Neural progenitor cell (in vitro differentiated cells): ENCODE data around the gene BAG1. TPM values are rescaled to one million over a fixed set of nuclear protein-coding genes. Genes with fewer than 3 reads are reported as not detected.

ENCODE experiments used
- DNase-seq: peaks from one replicate; pipeline ENCODE4 v3.0.0-alpha.2; 2016; ENCODE audit warnings: low spot score
- H2AFZ ChIP-seq: fragments of 200-600 bp; sonication (generic); replicated peaks from 2 replicates; pipeline ENCODE4 v1.6.1; 2016; ENCODE audit warnings: antibody characterized with exemption
- H3F3A ChIP-seq: fragments of 200-600 bp; sonication (generic); 2 replicates; pipeline ENCODE4 v1.6.1; 2016; ENCODE audit warnings: antibody characterized with exemption, low read depth
- H3K27ac ChIP-seq: fragments of 200-600 bp; sonication (generic); 2 replicates; pipeline ENCODE4 v1.5.1; 2016; ENCODE audit warnings: mild to moderate bottlenecking
- H3K27me3 ChIP-seq: fragments of 200-600 bp; sonication (generic); 2 replicates; pipeline ENCODE4 v1.6.1; 2016; ENCODE audit warnings: mild to moderate bottlenecking, moderate library complexity
- H3K36me3 ChIP-seq: fragments of 200-600 bp; sonication (generic); 2 replicates; pipeline ENCODE4 v1.5.1; 2016
- H3K4me1 ChIP-seq: fragments of 200-600 bp; sonication (generic); 2 replicates; pipeline ENCODE4 v1.6.1; 2016; ENCODE audit warnings: mixed run types
- H3K4me2 ChIP-seq: fragments of 200-600 bp; sonication (generic); 2 replicates; pipeline ENCODE4 v1.6.1; 2016
- H3K4me3 ChIP-seq: fragments of 200-600 bp; sonication (generic); 2 replicates; pipeline ENCODE4 v1.5.1; 2016
- H3K79me2 ChIP-seq: fragments of 200-600 bp; sonication (generic); 2 replicates; pipeline ENCODE4 v1.6.1; 2016; ENCODE audit warnings: low read depth
- H3K9ac ChIP-seq: fragments of 200-600 bp; sonication (generic); 2 replicates; pipeline ENCODE4 v1.6.1; 2016
- H3K9me3 ChIP-seq: fragments of 200-600 bp; sonication (generic); 2 replicates; pipeline ENCODE4 v1.5.1; 2016; ENCODE audit warnings: low read depth
- H4K20me1 ChIP-seq: fragments of 200-600 bp; sonication (generic); 2 replicates; pipeline ENCODE4 v1.6.1; 2016; ENCODE audit warnings: low read depth
- H3K27ac Mint-ChIP-seq: 3 replicates; pipeline ENCODE4 v1.8.0; 2021; ENCODE audit warnings: mixed read lengths
- H3K27me3 Mint-ChIP-seq: 2 replicates; pipeline ENCODE4 v1.8.0; 2022; ENCODE audit warnings: low read depth, mild to moderate bottlenecking, inconsistent platforms, moderate library complexity, mixed read lengths; ENCODE audit not compliant: insufficient read depth
- H3K36me3 Mint-ChIP-seq: 3 replicates; pipeline ENCODE4 v1.8.0; 2021; ENCODE audit warnings: mixed read lengths
- H3K4me1 Mint-ChIP-seq: 3 replicates; pipeline ENCODE4 v1.8.0; 2021; ENCODE audit warnings: mixed read lengths
- H3K4me3 Mint-ChIP-seq: 3 replicates; pipeline ENCODE4 v1.8.0; 2021; ENCODE audit warnings: mild to moderate bottlenecking, moderate library complexity, mixed read lengths
- H3K9me3 Mint-ChIP-seq: 3 replicates; pipeline ENCODE4 v1.8.0; 2020; ENCODE audit warnings: mixed read lengths
- EZH2 ChIP-seq: fragments of 200-600 bp; sonication (generic); IDR thresholded peaks from 2 replicates; pipeline ENCODE4 v1.6.1; 2017; ENCODE audit warnings: antibody characterized with exemption, mild to moderate bottlenecking, moderate library complexity
- EZH2phosphoT487 ChIP-seq: fragments of 200-600 bp; sonication (generic); IDR thresholded peaks from 2 replicates; pipeline ENCODE4 v1.6.1; 2017; ENCODE audit warnings: antibody characterized with exemption
- total RNA-seq: library from RNA; depleted of rRNA; stranded (reverse); fragments of >200 nt; gene quantifications from 2 replicates; pipeline ENCODE4 v1.2.3, GENCODE V29; 2015; ENCODE audit warnings: low replicate concordance
- TF ChIP-seq, protein P1 (sequence below): fragments of 200-600 bp; sonication (generic); IDR thresholded peaks from 2 replicates; pipeline ENCODE4 v1.5.1; 2017; ENCODE audit warnings: antibody characterized with exemption, mild to moderate bottlenecking

The BAG1 gene
- total RNA-seq, 1 donor from 2014 or later, result 44.3 TPM

DNA sequence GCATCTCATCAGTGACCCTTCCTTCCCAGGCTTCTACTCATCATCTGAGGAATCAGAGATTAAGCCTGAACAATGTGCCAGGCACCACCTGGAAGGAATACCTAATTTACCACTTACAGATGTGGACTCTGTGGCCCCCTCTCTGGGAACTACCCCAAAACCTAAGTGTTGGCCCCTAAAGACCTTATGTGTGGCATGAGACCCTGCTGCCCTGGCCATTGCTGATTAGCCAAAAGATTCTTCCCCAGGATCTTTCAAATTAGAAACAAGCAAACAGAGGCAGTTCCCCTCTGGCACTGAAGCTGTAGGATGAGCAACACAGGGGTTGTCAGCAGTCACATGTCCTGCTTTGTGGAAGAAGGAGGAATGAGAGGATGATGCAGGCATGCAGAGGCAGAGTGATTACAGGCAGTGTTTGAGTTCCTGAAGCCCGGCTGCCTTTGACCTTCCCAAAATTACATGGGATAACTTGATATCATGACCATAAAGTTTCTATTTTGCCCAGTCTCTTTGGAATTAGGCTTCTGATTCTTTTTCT lies 14.0 kb downstream of the BAG1 start:
- TF ChIP-seq, protein P1, sequence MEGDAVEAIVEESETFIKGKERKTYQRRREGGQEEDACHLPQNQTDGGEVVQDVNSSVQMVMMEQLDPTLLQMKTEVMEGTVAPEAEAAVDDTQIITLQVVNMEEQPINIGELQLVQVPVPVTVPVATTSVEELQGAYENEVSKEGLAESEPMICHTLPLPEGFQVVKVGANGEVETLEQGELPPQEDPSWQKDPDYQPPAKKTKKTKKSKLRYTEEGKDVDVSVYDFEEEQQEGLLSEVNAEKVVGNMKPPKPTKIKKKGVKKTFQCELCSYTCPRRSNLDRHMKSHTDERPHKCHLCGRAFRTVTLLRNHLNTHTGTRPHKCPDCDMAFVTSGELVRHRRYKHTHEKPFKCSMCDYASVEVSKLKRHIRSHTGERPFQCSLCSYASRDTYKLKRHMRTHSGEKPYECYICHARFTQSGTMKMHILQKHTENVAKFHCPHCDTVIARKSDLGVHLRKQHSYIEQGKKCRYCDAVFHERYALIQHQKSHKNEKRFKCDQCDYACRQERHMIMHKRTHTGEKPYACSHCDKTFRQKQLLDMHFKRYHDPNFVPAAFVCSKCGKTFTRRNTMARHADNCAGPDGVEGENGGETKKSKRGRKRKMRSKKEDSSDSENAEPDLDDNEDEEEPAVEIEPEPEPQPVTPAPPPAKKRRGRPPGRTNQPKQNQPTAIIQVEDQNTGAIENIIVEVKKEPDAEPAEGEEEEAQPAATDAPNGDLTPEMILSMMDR, result no peak
- TF ChIP-seq EZH2phosphoT487 (no peak), EZH2 (no peak)
- no peak overlapping the region for H3K27ac Mint-ChIP-seq
- peaks cover 14% of the 10 kb centered on the region for H3K36me3 Mint-ChIP-seq
- Histone ChIP-seq H3K79me2 (no peaks in the 10 kb centered on the region), H3K4me3 (no peak overlapping the region), H3F3A (no peaks in the 10 kb centered on the region), H3K27me3 (no peaks in the 10 kb centered on the region), H3K9me3 (no peaks in the 10 kb centered on the region), H3K9ac (no peak overlapping the region), H3K27ac (no peak overlapping the region), H2AFZ (no peak overlapping the region), H4K20me1 (no peaks in the 10 kb centered on the region), H3K4me1 (no peaks in the 10 kb centered on the region), H3K36me3 (no peaks in the 10 kb centered on the region), H3K4me2 (no peak overlapping the region)
- no peaks in the 10 kb centered on the region for H3K9me3 Mint-ChIP-seq
- no peaks in the 10 kb centered on the region for H3K4me1 Mint-ChIP-seq
- no peak overlapping the region for H3K4me3 Mint-ChIP-seq
- DNase-seq, result no peak
- no peaks in the 10 kb centered on the region for H3K27me3 Mint-ChIP-seq

DNA sequence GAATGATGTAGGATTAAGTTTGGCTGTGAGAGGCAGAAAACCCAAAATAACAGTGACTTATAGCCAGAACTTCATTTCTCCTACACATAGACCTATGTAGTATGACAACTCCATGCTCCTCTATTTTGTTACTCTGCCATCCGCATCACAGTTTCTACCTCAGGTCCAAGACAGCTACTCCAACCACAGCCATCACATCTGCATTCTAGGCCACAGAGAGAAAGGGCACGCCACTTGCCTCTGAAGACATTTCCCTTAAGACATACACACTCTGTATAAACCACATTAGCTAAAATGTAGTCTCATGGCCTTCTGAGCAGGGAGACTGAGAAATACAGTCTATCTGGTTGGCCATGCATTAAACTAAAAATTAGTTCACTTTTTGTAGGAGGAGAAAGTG lies 14.5 kb downstream of the BAG1 start:
- Histone ChIP-seq H4K20me1 (no peaks in the 10 kb centered on the region), H3K36me3 (no peaks in the 10 kb centered on the region)
- no peak for DNase-seq

DNA sequence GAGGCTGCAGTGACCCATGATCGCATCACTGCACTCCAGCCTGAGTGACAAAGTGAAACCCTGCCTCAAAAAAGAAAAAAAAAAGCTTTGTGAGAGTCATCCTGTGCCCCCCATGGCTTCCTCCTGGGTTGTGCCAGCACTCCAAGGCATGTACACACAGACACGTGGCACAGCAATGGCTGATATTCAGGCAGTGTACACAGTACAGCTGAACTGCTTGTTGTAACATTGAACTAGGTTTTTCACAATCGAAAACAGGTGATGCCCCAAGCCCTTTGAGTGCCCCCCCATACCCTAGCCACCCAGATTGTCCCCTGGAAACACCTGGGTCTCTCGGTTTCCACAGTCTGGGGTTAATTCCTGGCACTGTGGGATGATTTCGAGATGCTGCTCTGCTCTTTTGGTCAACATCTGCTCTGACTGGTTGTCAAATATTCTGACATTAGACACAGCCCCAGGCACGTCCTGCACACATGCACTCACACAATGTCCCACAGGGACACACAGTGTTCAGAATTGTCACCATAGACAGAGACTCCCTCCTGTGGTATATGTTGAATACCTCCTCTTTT lies 15.3 kb downstream of the BAG1 start:
- H2AFZ ChIP-seq, result no peak overlapping the region
- H3K4me3 ChIP-seq, result no peak overlapping the region
- no peaks in the 10 kb centered on the region for H3K9me3 ChIP-seq
- H3K9me3 Mint-ChIP-seq, result no peaks in the 10 kb centered on the region
- TF ChIP-seq EZH2, result no peak
- TF ChIP-seq, protein P1, result no peak
- no peak for TF ChIP-seq EZH2phosphoT487
- H3K36me3 Mint-ChIP-seq, result peaks cover 8% of the 10 kb centered on the region
- H4K20me1 ChIP-seq, result no peaks in the 10 kb centered on the region
- no peaks in the 10 kb centered on the region for H3F3A ChIP-seq
- no peak overlapping the region for H3K4me3 Mint-ChIP-seq
- no peaks in the 10 kb centered on the region for H3K79me2 ChIP-seq
- no peaks in the 10 kb centered on the region for H3K4me1 Mint-ChIP-seq
- H3K4me1 ChIP-seq, result no peaks in the 10 kb centered on the region
- H3K27ac Mint-ChIP-seq, result no peak overlapping the region
- no peaks in the 10 kb centered on the region for H3K36me3 ChIP-seq
- H3K27me3 ChIP-seq, result no peaks in the 10 kb centered on the region
- no peak overlapping the region for H3K4me2 ChIP-seq
- no peak overlapping the region for H3K9ac ChIP-seq
- H3K27ac ChIP-seq, result no peak overlapping the region
- DNase-seq, result no peak
- no peaks in the 10 kb centered on the region for H3K27me3 Mint-ChIP-seq

More for the DNA sequence above, 14.5 kb downstream of the BAG1 start:
- H3K4me2 ChIP-seq, result no peak overlapping the region
- H3K9ac ChIP-seq, result no peak overlapping the region
- Mint-ChIP-seq H3K4me1 (no peaks in the 10 kb centered on the region), H3K9me3 (no peaks in the 10 kb centered on the region), H3K27me3 (no peaks in the 10 kb centered on the region), H3K4me3 (no peak overlapping the region), H3K27ac (no peak overlapping the region), H3K36me3 (peaks cover 14% of the 10 kb centered on the region)
- no peaks in the 10 kb centered on the region for H3K79me2 ChIP-seq
- H3K27me3 ChIP-seq, result no peaks in the 10 kb centered on the region
- H3K4me3 ChIP-seq, result no peak overlapping the region
- no peaks in the 10 kb centered on the region for H3K4me1 ChIP-seq
- no peak overlapping the region for H3K27ac ChIP-seq
- TF ChIP-seq, protein P1, result no peak
- TF ChIP-seq EZH2 (no peak), EZH2phosphoT487 (no peak)
- no peaks in the 10 kb centered on the region for H3K9me3 ChIP-seq
- no peak overlapping the region for H2AFZ ChIP-seq
- no peaks in the 10 kb centered on the region for H3F3A ChIP-seq
